ENCODE results near the gene CAMK4. TPM values are rescaled to one million over a fixed set of nuclear protein-coding genes. Genes with fewer than 3 reads are reported as not detected.

CAMK4 gene
- total and polyA plus RNA-seq, 2 of the 8 experiments (the other 6 are each of a cell fraction or from before 2014, with no cell fraction given): 1.8 to 8.3 TPM

- peak; percentile 97; the same call in 1 of the 2 replicates for TF ChIP-seq RBBP5 (IDR thresholded peaks at IDR 0.05; ENCODE audit: borderline replicate concordance, low read depth, low read length)
- no peak for TF ChIP-seq SP4 (IDR thresholded peaks at IDR 0.05; ENCODE audit: low read length)
- peak; percentile 96 for TF ChIP-seq ASH2L (IDR thresholded peaks at IDR 0.05; ENCODE audit: low read length)
- TF ChIP-seq KDM4A (IDR thresholded peaks at IDR 0.05; ENCODE audit: low read depth, low read length, severe bottlenecking): peak; percentile 99
- TF ChIP-seq TAF7 (optimal IDR thresholded peaks at IDR 0.05; ENCODE audit: borderline replicate concordance, low read depth, low read length): no peak
- TF ChIP-seq EGR1 (IDR thresholded peaks at IDR 0.05; ENCODE audit: borderline replicate concordance, low read depth, low read length): peak; percentile 72; the same call in 1 of the 2 replicates
- TF ChIP-seq HDAC2 (IDR thresholded peaks at IDR 0.05; ENCODE audit: borderline replicate concordance in 1 of 2, low read depth in 2 of 2, low read length in 2 of 2): peak; percentile 75 to 94; a peak in 2 of 4 replicates
- no peak for TF ChIP-seq JUN (IDR thresholded peaks at IDR 0.05; ENCODE audit: low read depth, low read length)
- TF ChIP-seq CEBPB (IDR thresholded peaks at IDR 0.05; ENCODE audit: low read depth, low read length): peak; percentile 28; the same call in 1 of the 2 replicates
- TF ChIP-seq POLR2A (IDR thresholded peaks at IDR 0.05; ENCODE audit: control extremely low read depth in 1 of 2, low read depth in 2 of 2, low read length in 2 of 2): peak in 1 of 2 experiments; percentile 62; a peak in 1 of 3 replicates
- TF ChIP-seq E2F6 (IDR thresholded peaks at IDR 0.05): 0 out of 2 replicates have a peak, but pooled peaks have one; percentile 19
- TF ChIP-seq MAX (IDR thresholded peaks at IDR 0.05): peak; percentile 5; the same call in 1 of the 2 replicates
- peak; percentile 47; the same call in 1 of the 2 replicates for TF ChIP-seq TAF1 (IDR thresholded peaks at IDR 0.05; ENCODE audit: low read depth, low read length)
- peak; percentile 85 for TF ChIP-seq BACH1 (IDR thresholded peaks at IDR 0.05; ENCODE audit: low read length)
Measured at GRCh38 chr5:111223787-111224560, at the start of gene CAMK4 (continued).

Measured in H1 (cell line).